Loucy (cell line): Measurements from ENCODE around the gene TNK1.

Experiments
- H2AFZ ChIP-seq: fragments of 200-600 bp; sonication (generic); 2 replicates; pipeline ENCODE4 v1.6.0; 2016; ENCODE audit warnings: antibody characterized with exemption, mild to moderate bottlenecking, low read length, moderate library complexity
- H3F3A ChIP-seq: fragments of 200-600 bp; 2 replicates; pipeline ENCODE4 v1.6.0; 2016; ENCODE audit warnings: antibody characterized with exemption, low read depth, mild to moderate bottlenecking
- H3K27me3 ChIP-seq: fragments of 200-600 bp; sonication (generic); 2 replicates; pipeline ENCODE4 v1.6.1; 2014; ENCODE audit warnings: low read length, mild to moderate bottlenecking; ENCODE audit not compliant: insufficient read depth, poor library complexity, severe bottlenecking
- H3K36me3 ChIP-seq: fragments of 200-600 bp; sonication (generic); 2 replicates; pipeline ENCODE4 v1.6.1; 2016; ENCODE audit warnings: low read length; ENCODE audit not compliant: insufficient read depth
- H3K4me1 ChIP-seq: fragments of 200-600 bp; sonication (generic); 2 replicates; pipeline ENCODE4 v1.5.1; 2014; ENCODE audit warnings: low read length, mild to moderate bottlenecking; ENCODE audit not compliant: insufficient read depth, poor library complexity, severe bottlenecking
- H3K4me2 ChIP-seq: fragments of 200-600 bp; sonication (generic); 2 replicates; pipeline ENCODE4 v1.6.0; 2014; ENCODE audit warnings: antibody characterized with exemption, low read length, low read depth, mild to moderate bottlenecking; ENCODE audit not compliant: poor library complexity, severe bottlenecking
- H3K4me3 ChIP-seq: fragments of 200-600 bp; sonication (generic); 2 replicates; pipeline ENCODE4 v1.5.1; 2014; ENCODE audit warnings: low read length, mild to moderate bottlenecking, mixed read lengths; ENCODE audit not compliant: poor library complexity, severe bottlenecking
- H3K79me2 ChIP-seq: fragments of 200-600 bp; sonication (generic); 2 replicates; pipeline ENCODE4 v1.6.1; 2014; ENCODE audit warnings: low read length; ENCODE audit not compliant: insufficient read depth
- H3K9ac ChIP-seq: fragments of 200-600 bp; sonication (generic); 2 replicates; pipeline ENCODE4 v1.6.0; 2014; ENCODE audit warnings: mild to moderate bottlenecking, low read depth, low read length, moderate library complexity; ENCODE audit not compliant: poor library complexity, severe bottlenecking
- H3K9me2 ChIP-seq: fragments of 200-600 bp; sonication (generic); replicated peaks from 2 replicates; pipeline ENCODE4 v1.6.1; 2016; ENCODE audit warnings: low read depth, low read length, mixed read lengths
- H3K9me3 ChIP-seq: fragments of 200-600 bp; sonication (generic); 2 replicates; pipeline ENCODE4 v1.6.1; 2014; ENCODE audit warnings: mild to moderate bottlenecking, antibody characterized with exemption, low read length, low read depth; ENCODE audit not compliant: insufficient read depth
- H4K20me1 ChIP-seq: fragments of 200-600 bp; sonication (generic); 2 replicates; pipeline ENCODE4 v1.6.0; 2014; ENCODE audit warnings: antibody characterized with exemption, low read length, mild to moderate bottlenecking; ENCODE audit not compliant: insufficient read depth, poor library complexity, severe bottlenecking
- EZH2phosphoT487 ChIP-seq: fragments of 200-600 bp; IDR thresholded peaks from 2 replicates; pipeline ENCODE4 v1.6.1; 2018; ENCODE audit warnings: antibody characterized with exemption, mild to moderate bottlenecking, moderate library complexity, borderline replicate concordance
- TF ChIP-seq, protein P1 (sequence below): fragments of 200-600 bp; sonication (generic); conservative IDR thresholded peaks from 2 replicates; pipeline ENCODE4 v1.5.1; 2014; ENCODE audit warnings: mild to moderate bottlenecking, antibody characterized with exemption, low read length

TNK1 gene

DNA sequence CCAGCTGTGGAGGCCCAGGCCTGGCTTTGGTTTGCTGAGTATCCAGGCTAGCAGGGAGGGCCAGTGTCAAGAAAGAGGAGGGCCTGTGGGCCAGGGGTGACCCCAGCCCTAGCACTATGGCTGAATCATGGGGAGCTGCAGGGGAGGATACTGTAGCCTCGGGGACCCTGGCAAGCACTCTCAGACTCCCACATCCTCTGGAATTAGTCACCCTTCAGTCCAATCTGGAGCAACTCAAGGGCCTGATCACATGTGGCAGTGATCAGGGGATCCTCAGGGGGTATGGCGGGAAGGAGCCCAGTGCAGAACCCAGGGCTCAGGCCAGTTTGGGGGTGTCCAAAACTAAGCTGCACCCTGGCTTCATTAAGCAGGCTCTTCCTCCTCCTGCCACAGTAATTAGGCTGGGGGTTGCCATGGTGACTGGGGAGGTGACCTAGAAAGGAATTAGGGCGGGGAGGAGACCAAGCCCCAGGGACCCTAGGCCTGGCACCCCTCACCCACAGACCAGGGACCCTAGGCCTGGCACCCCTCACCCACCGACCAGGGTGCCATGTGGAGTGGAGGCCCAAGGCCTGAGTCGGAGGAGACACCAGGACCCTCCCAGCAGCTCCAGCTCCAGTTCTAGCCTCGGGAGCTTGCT lies 32.6 kb downstream of the TNK1 start:
- no peak overlapping the region for H2AFZ ChIP-seq
- H3K9me2 ChIP-seq: no peaks in the 10 kb centered on the region
- no peak overlapping the region for H3K9ac ChIP-seq
- H3K79me2 ChIP-seq: no peaks in the 10 kb centered on the region
- H3K4me2 ChIP-seq: no peak overlapping the region
- H3F3A ChIP-seq: no peaks in the 10 kb centered on the region
- H4K20me1 ChIP-seq: no peaks in the 10 kb centered on the region
- no peaks in the 10 kb centered on the region for H3K36me3 ChIP-seq
- no peaks in the 10 kb centered on the region for H3K9me3 ChIP-seq
- no peak overlapping the region for H3K4me3 ChIP-seq
- TF ChIP-seq, protein P1, sequence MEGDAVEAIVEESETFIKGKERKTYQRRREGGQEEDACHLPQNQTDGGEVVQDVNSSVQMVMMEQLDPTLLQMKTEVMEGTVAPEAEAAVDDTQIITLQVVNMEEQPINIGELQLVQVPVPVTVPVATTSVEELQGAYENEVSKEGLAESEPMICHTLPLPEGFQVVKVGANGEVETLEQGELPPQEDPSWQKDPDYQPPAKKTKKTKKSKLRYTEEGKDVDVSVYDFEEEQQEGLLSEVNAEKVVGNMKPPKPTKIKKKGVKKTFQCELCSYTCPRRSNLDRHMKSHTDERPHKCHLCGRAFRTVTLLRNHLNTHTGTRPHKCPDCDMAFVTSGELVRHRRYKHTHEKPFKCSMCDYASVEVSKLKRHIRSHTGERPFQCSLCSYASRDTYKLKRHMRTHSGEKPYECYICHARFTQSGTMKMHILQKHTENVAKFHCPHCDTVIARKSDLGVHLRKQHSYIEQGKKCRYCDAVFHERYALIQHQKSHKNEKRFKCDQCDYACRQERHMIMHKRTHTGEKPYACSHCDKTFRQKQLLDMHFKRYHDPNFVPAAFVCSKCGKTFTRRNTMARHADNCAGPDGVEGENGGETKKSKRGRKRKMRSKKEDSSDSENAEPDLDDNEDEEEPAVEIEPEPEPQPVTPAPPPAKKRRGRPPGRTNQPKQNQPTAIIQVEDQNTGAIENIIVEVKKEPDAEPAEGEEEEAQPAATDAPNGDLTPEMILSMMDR: no peak
- TF ChIP-seq EZH2phosphoT487: no peak
- H3K27me3 ChIP-seq: no peaks in the 10 kb centered on the region
- H3K4me1 ChIP-seq: no peaks in the 10 kb centered on the region

- Histone ChIP-seq H3K4me2 (no peak overlapping the region), H3K9me2 (no peaks in the 10 kb centered on the region), H3K27me3 (no peaks in the 10 kb centered on the region), H3K4me1 (no peaks in the 10 kb centered on the region), H3K9me3 (no peaks in the 10 kb centered on the region), H3K79me2 (no peaks in the 10 kb centered on the region), H3K4me3 (no peak overlapping the region), H3K36me3 (no peaks in the 10 kb centered on the region), H4K20me1 (no peaks in the 10 kb centered on the region), H2AFZ (no peak overlapping the region), H3F3A (no peaks in the 10 kb centered on the region), H3K9ac (no peak overlapping the region)
- TF ChIP-seq, protein P1: no peak
- no peak for TF ChIP-seq EZH2phosphoT487
These were observed 33.9 kb downstream of the TNK1 start for GRCh38 chr17:7414837-7415236.

DNA sequence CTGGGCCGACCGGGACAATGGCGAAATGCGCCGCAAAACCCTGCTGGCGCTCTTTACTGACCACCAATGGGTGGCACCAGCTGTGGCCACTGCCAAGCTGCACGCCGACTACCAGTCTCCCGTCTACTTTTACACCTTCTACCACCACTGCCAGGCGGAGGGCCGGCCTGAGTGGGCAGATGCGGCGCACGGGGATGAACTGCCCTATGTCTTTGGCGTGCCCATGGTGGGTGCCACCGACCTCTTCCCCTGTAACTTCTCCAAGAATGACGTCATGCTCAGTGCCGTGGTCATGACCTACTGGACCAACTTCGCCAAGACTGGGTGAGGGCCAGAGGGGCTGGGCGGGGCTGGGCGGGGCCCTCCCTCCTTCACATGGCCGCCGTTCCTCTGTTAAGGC lies 34.9 kb downstream of the TNK1 start:
- Histone ChIP-seq H3K9me3 (no peaks in the 10 kb centered on the region), H3K4me1 (no peaks in the 10 kb centered on the region), H3K4me3 (no peak overlapping the region), H4K20me1 (no peaks in the 10 kb centered on the region), H3K9ac (no peak overlapping the region), H3K4me2 (no peak overlapping the region), H2AFZ (no peak overlapping the region), H3K79me2 (no peaks in the 10 kb centered on the region), H3K9me2 (no peaks in the 10 kb centered on the region), H3K27me3 (no peaks in the 10 kb centered on the region), H3K36me3 (no peaks in the 10 kb centered on the region), H3F3A (no peaks in the 10 kb centered on the region)
- TF ChIP-seq EZH2phosphoT487: no peak

DNA sequence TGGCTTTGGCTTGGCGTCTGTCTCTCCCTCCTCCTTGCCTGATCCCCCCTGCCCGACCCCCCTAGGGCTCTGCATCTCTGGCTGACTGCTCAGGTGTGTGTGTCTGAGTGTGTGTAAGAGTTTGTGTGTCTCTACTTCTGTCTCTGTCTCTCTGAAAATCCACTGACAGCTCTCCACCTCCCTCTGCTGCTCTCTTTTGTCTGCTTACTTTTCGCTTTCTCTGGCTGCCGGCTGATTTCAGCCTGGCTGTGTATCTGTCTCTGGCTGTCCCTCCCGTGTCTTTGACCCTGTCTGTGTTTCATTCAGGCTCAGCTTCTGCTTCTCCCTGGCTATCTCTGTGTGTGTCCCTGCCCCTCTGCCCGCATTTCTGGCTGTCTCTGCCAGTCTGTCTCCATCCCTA lies 35.4 kb downstream of the TNK1 start:
- TF ChIP-seq, protein P1: no peak
- TF ChIP-seq EZH2phosphoT487: no peak
- Histone ChIP-seq H3K36me3 (no peaks in the 10 kb centered on the region), H3K4me3 (no peak overlapping the region), H3K4me2 (no peak overlapping the region), H4K20me1 (no peaks in the 10 kb centered on the region), H3K9me3 (no peaks in the 10 kb centered on the region), H3K27me3 (no peaks in the 10 kb centered on the region), H3K9ac (no peak overlapping the region), H2AFZ (no peak overlapping the region), H3F3A (no peaks in the 10 kb centered on the region), H3K9me2 (no peaks in the 10 kb centered on the region), H3K4me1 (no peaks in the 10 kb centered on the region), H3K79me2 (no peaks in the 10 kb centered on the region)
